GM21447 (cell line): ENCODE data around the gene NUP42.
"Not testable (repeated sequence)": the region's sequence is repeated elsewhere in the genome, so short reads cannot be mapped to it uniquely, and the experiment has no call there.

Source experiments
- ATAC-seq: cut with Tn5 transposase; IDR thresholded peaks from one replicate; pipeline ENCODE4 v1.9.1; 2021; ENCODE audit not compliant: unreplicated experiment

Gene NUP42

GRCh38 chr7:23200331-23200730 lies 18.5 kb downstream of the NUP42 start:
- ATAC-seq, result no peak

- ATAC-seq, result no peak
Observed at GRCh38 chr7:23204241-23204640, 22.4 kb downstream of the NUP42 start.

DNA sequence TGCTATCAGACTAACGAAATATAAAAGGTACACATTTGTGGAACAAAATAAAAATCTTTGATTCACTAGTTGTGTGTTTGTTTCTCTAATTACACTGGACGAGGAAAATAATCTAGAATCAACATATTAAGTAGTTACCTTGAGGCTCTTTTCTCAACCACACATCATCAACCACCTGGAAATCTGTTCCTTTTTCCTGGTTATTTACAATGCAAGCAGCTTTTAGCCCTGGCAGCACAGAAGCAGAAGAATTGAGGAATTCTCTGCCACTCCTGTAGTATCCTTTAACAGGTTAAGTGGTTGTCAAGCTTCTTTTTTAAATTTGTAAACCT lies 23.7 kb downstream of the NUP42 start:
- ATAC-seq, result no peak

GRCh38 chr7:23205909-23206767 lies 24.3 kb downstream of the NUP42 start:
- ATAC-seq, result no peak

GRCh38 chr7:23207021-23207420 lies 25.2 kb downstream of the NUP42 start:
- no peak for ATAC-seq

DNA sequence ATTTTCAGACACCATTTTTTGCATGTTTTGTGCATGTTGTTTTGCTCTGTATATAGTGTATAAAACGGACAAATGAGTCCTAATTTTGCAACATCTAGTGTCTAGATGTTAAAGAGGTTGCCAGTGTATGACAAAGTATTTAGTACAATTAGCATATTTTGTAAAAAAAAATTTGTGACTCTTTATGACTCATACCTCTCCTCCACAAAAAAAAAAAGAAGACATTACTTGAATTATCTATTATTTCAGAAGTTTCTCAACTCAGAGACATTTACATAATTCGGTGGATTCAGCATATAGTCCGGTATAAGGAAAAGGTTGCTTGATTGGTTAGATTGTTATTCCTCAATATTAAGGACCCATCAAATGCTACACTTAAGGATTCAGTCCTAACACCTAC lies 26.0 kb downstream of the NUP42 start:
- no peak for ATAC-seq

DNA sequence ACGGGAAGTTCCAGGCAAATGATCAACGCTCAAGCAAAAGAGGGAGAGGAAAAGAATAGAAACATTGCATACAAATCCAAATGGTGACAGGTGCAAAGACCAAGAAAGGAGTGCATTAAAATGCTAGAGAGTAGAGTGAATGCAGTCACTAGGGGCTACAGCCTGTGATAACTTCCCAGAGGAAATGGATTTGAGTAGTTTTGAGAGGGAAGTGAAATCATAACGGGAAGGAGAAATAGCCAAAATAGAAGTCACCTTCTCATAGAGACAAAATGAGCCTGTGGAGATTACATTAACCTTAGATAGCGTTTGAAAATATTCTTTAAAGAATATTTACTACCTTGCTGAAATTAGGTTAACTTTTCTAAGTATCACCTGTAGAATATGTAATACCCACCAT lies 26.5 kb downstream of the NUP42 start:
- ATAC-seq, result no peak

GRCh38 chr7:23210506-23210905 lies 28.7 kb downstream of the NUP42 start:
- no peak for ATAC-seq

DNA sequence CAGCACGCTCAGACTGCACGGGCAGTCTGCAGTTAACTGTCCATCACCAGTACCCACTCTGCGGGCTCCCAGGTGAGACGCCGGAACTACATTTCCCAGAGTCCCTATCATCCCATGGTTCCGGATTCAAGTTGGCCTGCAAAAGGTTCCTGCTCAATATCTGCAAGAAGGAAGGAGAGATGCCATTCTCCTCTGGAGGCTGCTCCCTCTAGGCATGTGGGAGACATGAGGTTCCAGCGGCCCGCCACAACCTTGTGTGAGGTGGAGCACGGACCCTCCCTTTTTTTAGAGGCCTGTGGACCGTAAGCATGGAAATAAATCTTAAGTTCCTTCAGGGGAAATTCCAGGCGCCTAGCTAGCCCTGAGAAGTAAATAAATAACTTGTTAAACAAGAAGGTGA lies 29.7 kb downstream of the NUP42 start:
- ATAC-seq, result no peak

DNA sequence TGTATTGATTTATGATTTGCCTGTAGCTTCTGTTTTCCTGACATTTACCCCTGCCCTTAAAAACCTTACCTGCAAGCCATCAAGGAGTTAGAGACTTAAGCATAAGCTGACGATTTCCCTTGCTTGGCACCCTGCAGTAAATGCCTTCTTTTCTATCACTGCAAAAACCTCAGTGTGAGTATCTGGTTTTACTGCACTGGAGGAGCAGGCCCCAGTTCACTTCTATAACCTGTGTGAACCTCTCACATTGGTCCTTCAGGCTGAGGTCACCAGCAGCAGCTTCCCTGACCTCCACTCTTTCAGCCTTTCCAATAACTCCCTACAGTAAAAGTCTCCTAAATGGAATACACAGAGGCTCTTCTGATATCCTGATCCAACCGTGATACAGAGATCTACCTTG lies 30.5 kb downstream of the NUP42 start:
- no peak for ATAC-seq

- ATAC-seq, result no peak
Observed at GRCh38 chr7:23212841-23213240, 31.0 kb downstream of the NUP42 start.

- no peak for ATAC-seq
Observed at GRCh38 chr7:23213755-23214154, 31.9 kb downstream of the NUP42 start.

DNA sequence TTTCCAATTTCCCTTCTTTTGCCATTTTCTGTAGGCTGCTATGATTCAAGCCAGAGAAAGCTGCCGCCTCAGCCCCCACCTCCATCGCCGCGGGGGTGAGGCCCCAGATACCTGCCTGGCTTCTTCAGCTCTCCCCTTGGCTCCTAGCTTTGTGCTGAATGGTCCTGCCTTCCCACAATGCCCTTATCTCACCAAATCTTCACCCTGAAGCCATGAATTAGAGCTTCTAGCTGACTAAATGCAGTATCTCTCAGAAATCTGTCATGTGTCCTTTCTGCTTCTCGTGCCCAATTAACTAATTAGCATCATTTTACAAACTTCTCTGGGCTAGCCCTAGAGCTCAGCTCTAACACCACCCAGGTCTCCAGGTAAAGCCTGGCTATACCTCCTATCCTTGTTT lies 32.6 kb downstream of the NUP42 start:
- ATAC-seq, result no peak

DNA sequence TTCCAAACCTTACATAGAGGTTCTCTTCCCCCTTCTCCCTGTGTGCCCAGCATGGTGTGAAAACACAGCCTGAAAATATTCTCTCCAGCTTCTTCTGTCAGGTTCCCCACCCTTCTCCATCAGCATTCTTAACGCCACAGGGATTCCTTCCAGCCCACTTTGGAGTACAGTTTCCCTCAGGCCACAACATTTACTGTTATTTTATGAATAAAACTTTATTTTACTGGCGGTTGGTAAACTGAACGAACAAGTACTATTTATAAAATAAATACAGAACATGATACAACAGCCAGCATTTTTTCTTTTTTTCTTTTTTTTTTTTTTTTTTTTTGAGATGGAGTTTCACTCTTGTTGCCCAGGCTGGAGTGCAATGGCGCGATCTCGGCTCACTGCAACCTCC lies 33.1 kb downstream of the NUP42 start:
- no peak for ATAC-seq

- no peak for ATAC-seq
Observed at GRCh38 chr7:23216021-23216420, 34.2 kb downstream of the NUP42 start.

DNA sequence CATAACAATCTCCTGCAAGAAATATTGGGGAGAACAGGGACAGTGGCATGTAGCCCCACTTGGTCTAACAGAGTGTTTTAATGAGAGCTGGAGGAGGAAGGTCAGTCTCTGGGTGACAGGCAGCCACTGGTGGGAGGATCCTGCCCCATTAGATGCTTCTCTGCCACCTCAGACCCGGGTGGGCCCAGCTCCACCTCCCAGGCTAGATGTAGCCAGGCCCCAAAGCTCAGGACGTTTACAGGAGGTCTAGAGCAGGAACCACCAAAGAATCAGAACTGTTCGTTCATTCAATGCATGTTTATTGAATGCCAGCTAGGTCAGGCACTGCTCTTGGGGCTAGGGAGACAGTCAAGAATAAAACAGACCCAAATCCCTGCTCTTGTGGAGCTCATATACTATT lies 36.3 kb downstream of the NUP42 start:
- no peak for ATAC-seq

DNA sequence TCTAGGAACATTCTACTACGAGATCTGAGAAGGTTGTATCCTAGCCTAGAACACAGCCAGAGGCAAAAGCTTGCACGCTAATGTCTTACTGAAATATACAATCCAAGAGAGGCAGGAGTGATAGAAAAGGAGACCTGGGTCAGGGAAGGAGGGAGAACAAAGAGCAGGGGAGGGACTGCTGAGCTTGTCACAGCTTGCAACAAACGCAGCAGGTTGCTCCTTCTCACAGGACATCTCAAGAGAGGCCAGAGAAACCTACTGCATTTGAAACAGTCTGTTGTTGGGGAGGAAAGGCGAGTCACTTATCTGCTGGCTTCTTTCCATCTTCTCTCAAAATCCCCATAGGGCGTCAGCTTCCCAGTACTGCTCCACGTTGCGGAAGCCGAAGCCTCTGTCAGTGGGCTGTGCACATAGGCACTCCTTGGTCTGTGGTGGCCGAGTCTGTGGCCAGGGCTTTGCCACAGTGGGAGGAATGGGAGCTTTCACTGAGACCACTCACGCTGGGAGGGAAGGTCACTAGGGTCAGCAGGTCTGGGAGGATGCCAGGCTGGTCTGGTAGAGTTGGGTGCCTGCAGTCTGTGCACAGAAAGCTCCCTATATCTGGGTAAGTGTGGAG lies 39.0 kb downstream of the NUP42 start:
- ATAC-seq, result no peak

DNA sequence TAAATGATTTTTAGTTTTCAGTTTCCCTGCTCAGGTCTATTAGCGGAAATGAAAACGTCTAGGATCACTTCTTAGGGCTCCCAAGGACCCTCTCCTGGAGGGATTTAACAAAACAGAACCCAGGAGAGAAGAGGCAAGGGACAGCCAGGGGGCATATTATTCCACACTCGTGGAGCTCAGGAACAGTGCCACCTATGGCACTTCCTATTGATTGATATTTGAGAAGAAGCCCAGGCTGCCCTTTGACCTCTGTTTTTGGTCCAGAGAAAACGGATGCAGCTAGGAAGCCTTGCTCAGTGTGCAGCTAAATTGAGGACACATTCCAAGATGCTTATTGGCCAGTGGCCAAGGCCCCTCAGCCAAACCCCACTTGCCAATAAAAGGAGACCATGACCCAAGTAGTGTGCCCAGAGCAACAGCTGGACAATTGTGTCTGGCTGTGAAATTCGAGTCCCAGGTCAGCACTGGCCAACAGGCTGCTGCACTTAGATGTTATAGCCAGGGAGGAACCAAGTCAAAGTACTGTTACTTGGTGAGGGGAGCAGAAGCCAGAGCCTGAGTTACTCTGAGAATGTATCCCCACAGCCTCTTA lies 40.7 kb downstream of the NUP42 start:
- ATAC-seq, result no peak

DNA sequence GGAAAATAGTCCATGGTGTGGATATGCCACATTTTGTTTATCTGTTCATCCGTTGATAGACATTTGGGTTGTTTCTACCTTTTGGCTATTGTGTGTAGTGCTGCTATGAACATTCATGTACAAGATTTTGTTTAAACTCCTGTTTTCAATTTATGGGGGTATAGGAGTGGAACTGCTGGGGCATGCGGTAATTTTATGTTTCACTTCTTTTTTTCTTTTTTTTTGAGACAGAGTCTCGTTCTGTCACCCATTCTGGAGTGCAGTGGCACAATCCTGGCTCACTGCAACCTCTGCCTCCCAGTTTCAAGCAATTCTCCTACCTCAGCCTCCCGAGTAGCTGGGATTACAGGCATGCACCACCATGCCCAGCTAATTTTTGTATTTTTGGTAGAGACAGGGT lies 42.5 kb downstream of the NUP42 start:
- not testable (repeated sequence) for ATAC-seq

DNA sequence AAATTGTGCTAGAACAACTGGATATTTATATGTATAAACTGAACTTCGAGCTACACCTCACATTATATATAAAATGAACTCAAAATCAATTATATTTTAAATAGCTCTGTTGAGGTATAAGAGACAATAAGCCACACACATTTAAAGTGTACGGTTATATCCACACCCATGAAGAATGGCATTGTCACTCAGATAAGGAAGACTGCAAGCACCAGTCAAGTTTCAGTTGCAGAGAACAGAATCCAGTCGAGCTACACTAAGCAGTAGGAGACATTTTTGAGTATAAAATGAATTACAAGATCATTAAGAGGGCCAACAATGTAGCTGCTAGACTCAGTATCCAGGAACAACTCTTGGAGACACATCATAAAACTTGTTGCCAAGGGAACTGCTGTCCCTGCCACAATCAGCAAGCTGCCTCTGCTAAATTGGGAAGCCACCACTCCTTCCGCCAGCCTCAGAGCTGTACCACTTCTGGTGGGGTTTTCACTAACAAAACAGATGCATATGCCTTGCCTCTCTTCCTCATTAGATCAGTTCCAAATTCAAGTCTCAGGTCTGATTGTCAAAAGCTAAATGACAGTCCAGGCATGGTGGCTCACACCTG lies 45.1 kb downstream of the NUP42 start:
- no peak for ATAC-seq

DNA sequence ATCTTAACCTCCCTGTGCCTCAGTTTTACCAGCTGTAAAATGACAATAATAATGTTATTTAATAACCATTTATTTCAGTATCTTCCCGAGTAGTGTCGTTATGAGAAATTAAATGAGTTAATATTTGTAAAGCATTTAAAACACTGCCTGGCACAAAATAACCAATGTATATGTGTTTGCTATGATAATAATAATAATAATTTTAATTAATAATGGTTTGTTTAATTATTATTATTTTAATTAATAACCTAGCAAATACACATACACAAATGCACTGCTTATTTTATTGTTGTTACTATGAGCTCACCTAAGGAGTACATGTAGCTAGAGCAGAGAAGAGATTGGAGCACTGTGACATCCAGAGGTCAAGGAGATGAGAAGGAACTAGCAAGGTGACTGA lies 46.6 kb downstream of the NUP42 start:
- no peak for ATAC-seq

GRCh38 chr7:23230641-23231101 lies 48.8 kb downstream of the NUP42 start:
- no peak for ATAC-seq
